Inflammatory macrophage (primary cell): ENCODE data around the gene SENP3.
A peak's percentile ranks its signal among the peaks of the same experiment; 100 is the strongest.

Experiments used
- DNase-seq, 2 donors: peaks; one replicate each; pipeline ENCODE4 v3.0.0-alpha.2; 2020 to 2022
- total RNA-seq, 18 experiments: gene quantifications; one replicate each; lab custom pipeline; 2026; ENCODE audit warnings: mixed read lengths in 6 of 18, inconsistent platforms in 2 of 18; lab: John Stamatoyannopoulos, UW

SENP3 gene
- total RNA-seq, result 3.1 to 13.2 (median 8.6) reads per million in 18 experiments

- peak; percentile 87 to 94 for DNase-seq
These were observed at the start of gene SENP3 for GRCh38 chr17:7561589-7562207. TSS of gene SENP3 (plus strand) at chr17:7561919. CDS start at chr17:7563077, 1,158 bp downstream.

- DNase-seq, result no peak
These were observed 49.6 kb upstream of the SENP3 start for GRCh38 chr17:7512105-7512504.

DNA sequence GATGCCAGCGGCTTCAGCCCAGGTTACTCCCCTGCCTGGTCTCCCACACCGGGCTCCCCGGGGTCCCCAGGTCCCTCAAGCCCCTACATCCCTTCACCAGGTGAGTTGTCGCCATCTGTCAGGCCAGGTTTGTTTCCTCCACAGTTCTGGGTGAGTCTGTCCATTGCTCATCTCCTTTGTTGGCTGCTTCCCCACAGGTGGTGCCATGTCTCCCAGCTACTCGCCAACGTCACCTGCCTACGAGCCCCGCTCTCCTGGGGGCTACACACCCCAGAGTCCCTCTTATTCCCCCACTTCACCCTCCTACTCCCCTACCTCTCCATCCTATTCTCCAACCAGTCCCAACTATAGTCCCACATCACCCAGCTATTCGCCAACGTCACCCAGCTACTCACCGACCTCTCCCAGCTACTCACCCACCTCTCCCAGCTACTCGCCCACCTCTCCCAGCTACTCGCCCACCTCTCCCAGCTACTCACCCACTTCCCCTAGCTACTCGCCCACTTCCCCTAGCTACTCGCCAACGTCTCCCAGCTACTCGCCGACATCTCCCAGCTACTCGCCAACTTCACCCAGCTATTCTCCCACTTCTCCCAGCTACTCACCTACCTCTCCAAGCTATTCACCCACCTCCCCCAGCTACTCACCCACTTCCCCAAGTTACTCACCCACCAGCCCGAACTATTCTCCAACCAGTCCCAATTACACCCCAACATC lies 48.7 kb upstream of the SENP3 start:
- peak in 1 of 2 donors; percentile 17 for DNase-seq

DNA sequence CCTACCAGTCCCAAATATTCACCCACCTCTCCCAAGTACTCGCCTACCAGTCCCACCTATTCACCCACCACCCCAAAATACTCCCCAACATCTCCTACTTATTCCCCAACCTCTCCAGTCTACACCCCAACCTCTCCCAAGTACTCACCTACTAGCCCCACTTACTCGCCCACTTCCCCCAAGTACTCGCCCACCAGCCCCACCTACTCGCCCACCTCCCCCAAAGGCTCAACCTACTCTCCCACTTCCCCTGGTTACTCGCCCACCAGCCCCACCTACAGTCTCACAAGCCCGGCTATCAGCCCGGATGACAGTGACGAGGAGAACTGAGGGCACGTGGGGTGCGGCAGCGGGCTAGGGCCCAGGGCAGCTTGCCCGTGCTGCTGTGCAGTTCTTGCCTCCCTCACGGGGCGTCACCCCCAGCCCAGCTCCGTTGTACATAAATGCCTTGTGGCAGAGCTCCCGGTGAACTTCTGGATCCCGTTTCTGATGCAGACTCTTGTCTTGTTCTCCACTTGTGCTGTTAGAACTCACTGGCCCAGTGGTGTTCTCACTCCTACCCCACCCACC lies 47.8 kb upstream of the SENP3 start:
- peak in 1 of 2 donors; percentile 32 for DNase-seq

DNA sequence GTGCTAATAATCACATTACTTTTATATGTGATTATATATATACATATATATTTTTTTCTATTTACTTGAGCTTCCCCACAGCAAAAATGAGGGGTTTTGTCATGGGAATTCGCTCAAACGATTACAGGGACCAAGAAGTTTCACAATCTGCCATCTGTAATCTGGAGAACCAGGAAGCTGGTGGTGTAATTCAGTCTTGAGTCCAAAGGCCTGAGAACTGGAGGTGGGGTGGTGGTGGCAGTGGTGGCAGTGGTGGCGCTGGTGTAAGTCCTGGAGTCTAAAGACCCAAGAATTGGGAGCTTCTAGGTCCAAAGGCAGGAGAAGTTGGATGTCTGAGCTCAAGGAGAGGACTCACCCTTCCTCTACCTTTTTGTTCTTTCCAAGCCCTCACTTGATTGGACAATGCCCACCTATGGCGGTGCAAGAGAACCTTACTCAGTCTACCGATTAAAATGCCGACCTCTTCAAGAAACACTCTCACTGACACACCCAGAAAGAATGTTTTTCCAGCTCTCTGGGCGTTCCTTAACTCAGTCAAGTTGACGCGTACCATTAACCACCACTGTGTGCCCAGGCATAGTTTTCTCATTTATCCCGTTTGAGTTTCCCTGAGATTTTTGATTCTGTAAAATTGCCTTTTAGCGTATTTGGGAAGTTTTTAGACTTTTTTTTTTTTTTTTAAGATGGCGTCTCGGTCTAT lies 45.7 kb upstream of the SENP3 start:
- peak; percentile 83 to 90 for DNase-seq

GRCh38 chr17:7523033-7523432 lies 38.7 kb upstream of the SENP3 start:
- peak; percentile 49 to 59 for DNase-seq

- DNase-seq, result no peak
These were observed 32.9 kb upstream of the SENP3 start for GRCh38 chr17:7528842-7529241.

GRCh38 chr17:7530023-7530900 lies 31.5 kb upstream of the SENP3 start:
- DNase-seq, result peak; percentile 29 to 68

DNA sequence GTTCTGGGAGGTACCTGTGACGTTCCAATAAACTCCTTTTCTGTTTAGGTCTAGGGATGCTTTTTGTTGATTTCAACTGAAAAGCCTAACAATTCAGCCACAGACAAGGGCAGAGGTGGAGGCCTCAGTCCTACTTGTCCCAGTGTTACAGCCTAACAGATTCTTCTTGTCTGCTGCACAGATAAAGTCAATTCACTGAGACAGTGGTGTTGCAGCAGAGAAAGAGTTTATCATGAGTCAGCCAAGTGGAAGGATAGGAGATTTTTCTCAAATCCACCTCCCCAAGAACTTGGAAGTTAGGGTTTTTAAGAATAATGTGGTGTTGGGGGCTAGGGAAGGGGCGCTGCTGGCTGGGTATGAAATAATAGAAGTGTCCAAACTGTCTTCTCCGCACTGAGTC lies 23.7 kb upstream of the SENP3 start:
- DNase-seq, result no peak

- DNase-seq, result no peak
These were observed 22.7 kb upstream of the SENP3 start for GRCh38 chr17:7538891-7539545.

GRCh38 chr17:7541074-7541621 lies 20.6 kb upstream of the SENP3 start:
- DNase-seq, result no peak

DNA sequence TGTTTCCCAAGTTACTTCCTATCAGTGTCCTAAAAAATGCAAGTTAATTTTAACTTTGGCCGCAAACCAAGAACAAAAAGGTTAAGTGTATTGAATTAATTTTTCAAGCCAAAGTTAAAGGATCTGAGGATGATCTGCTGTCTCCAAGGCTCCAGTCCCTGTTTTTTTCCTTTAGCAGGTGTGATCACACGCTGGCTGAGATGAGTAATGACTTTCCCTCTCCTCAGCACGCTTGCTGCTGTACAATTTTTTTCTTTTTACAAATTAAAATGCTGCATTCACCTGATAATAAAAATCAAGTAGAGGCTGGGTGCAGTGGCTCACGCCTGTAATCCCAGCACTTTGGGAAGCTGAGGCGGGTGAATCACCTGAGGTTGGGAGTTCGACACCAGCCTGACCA lies 16.8 kb upstream of the SENP3 start:
- DNase-seq, result no peak

- peak; percentile 54 to 68 for DNase-seq
These were observed 12.9 kb upstream of the SENP3 start, which contains the start of gene TNFSF12 for GRCh38 chr17:7548585-7549400. TSS of gene TNFSF12 (plus strand) at chr17:7549058. CDS start at chr17:7549154, 96 bp downstream.

GRCh38 chr17:7549401-7550055 lies 12.2 kb upstream of the SENP3 start:
- DNase-seq, result peak in 1 of 2 donors; percentile 35

GRCh38 chr17:7550344-7550743 lies 11.4 kb upstream of the SENP3 start:
- no peak for DNase-seq

- no peak for DNase-seq
These were observed 10.3 kb upstream of the SENP3 start for GRCh38 chr17:7551396-7551795.

- peak; percentile 94 to 97 for DNase-seq
These were observed 9.1 kb upstream of the SENP3 start for GRCh38 chr17:7552621-7553051.

DNA sequence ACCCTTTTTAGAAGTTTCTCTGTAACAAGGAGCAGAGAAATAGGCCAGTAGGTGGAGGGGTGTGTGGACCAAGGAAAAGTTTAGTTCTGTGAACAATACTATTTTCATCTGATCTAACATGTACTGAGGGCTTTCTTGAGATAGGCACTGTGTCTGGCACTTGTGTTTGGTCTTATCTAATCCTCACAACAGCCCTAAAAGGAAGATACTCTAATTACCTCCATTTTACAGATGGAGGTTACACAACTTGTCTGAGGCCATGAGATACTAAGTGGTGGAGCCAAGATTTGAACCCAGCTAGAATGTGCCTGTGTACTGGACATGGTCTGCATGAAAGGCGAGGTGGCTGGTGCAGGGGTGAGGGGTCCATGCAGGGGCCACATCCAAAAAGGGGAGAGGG lies 8.4 kb upstream of the SENP3 start:
- DNase-seq, result no peak

DNA sequence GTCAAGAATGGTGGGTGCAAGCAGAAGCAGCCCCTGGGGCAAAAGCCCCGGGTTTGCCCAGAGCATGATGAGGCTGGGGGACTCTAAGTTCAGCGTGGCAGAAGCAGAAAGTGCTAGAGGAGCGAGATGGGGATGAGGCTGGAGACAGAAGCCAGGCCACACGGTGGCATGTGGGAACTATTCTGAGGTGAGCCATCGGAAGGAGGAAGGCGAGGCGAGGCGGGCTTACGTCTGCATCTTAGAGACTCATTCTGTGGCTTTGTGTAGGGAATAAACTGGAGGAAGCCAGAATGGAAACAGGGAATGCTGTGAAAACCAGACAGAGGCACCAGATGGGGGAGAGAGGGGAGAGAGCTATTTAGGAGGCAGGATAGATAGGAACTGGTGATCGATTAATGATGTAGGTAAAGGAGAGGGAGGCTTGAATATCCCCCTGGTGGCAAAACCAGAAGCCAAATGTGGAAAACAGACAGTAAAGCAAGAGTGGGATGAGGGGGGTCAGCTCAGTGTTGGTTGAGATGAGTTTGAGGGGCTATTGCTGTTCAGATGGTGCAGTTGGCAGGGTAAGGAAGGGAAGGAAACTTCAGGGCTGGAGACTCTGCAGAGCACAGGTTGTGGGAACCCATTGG lies 6.3 kb upstream of the SENP3 start:
- DNase-seq, result no peak
